SK-N-SH (cell line): Measurements from ENCODE around the gene PNLIPRP1. TPM values are rescaled to one million over a fixed set of nuclear protein-coding genes. Genes with fewer than 3 reads are reported as not detected.

Experiments used
- CTCF ChIA-PET: fragments of 300-600, 350-600 bp; formaldehyde crosslinking; extraction: SDS; loops from one replicate; lab custom pipeline; 2021; lab: Yijun Ruan, JAX
- POLR2A ChIA-PET: fragments of 350-600 bp; sonication (Branson Sonifier 250); formaldehyde crosslinking; extraction: SDS; loops from one replicate; lab custom pipeline; 2020; ENCODE audit warnings: antibody characterized with exemption, inconsistent platforms; lab: Yijun Ruan, JAX
- DNase-seq: peaks from one replicate; pipeline ENCODE4 v3.0.0; 2012
- H2AFZ ChIP-seq: fragments of 200-600 bp; sonication (generic); 2 replicates; pipeline ENCODE4 v1.8.1; 2016; ENCODE audit warnings: antibody characterized with exemption, mild to moderate bottlenecking, low read depth
- H3F3A ChIP-seq: fragments of 200-600 bp; sonication (generic); replicated peaks from 2 replicates; pipeline ENCODE3; 2016; ENCODE audit warnings: antibody characterized with exemption, mild to moderate bottlenecking; ENCODE audit not compliant: insufficient read depth
- H3K27ac ChIP-seq, 2 experiments: fragments of 200-500 bp in 1 of 2; fragments of 200-600 bp in 1 of 2; sonication (Bioruptor generic) in 1 of 2; sonication (generic), shearing (Covaris generic) in 1 of 2; 2 replicates each; pipeline versions ENCODE4 v1.5.1 to v1.6.1; 2014 to 2016; ENCODE audit warnings: low read depth in 2 of 2, inconsistent platforms in 1 of 2, low read length in 1 of 2, mild to moderate bottlenecking in 1 of 2, mixed read lengths in 1 of 2
- H3K27me3 ChIP-seq: fragments of 200-600 bp; sonication (generic), shearing (Covaris generic); 2 replicates; pipeline ENCODE4 v1.6.1; 2016; ENCODE audit warnings: mixed run types; ENCODE audit not compliant: insufficient read depth
- H3K36me3 ChIP-seq, 2 experiments: fragments of 200-500 bp in 1 of 2; fragments of 200-600 bp in 1 of 2; sonication (Bioruptor generic) in 1 of 2; sonication (generic) in 1 of 2; replicated peaks in 1 of 2; 2 replicates each; pipeline versions ENCODE3 to v1.5.1; 2014 to 2016; ENCODE audit warnings: low read length in 1 of 2, mild to moderate bottlenecking in 1 of 2; ENCODE audit not compliant: insufficient read depth in 2 of 2, control insufficient read depth in 1 of 2
- H3K4me1 ChIP-seq, 2 experiments: fragments of 200-500 bp in 1 of 2; fragments of 200-600 bp in 1 of 2; sonication (Bioruptor generic) in 1 of 2; sonication (generic), shearing (Covaris generic) in 1 of 2; 2 replicates each; pipeline versions ENCODE4 v1.5.1 to v1.6.1; 2014 to 2016; ENCODE audit warnings: low read depth in 1 of 2, low read length in 1 of 2, mixed run types in 1 of 2; ENCODE audit not compliant: insufficient read depth in 2 of 2, control insufficient read depth in 1 of 2
- H3K4me2 ChIP-seq: fragments of 200-600 bp; sonication (generic), shearing (Covaris generic); 2 replicates; pipeline ENCODE4 v1.6.1; 2017; ENCODE audit warnings: mixed run types
- H3K4me3 ChIP-seq, 2 experiments: fragments of 200-500 bp in 1 of 2; fragments of 200-600 bp in 1 of 2; sonication (Bioruptor generic) in 1 of 2; sonication (generic), shearing (Covaris generic) in 1 of 2; 2 replicates each; pipeline versions ENCODE4 v1.5.1 to v1.8.1; 2014 to 2016; ENCODE audit warnings: low read depth in 2 of 2, inconsistent platforms in 1 of 2, low read length in 1 of 2, mild to moderate bottlenecking in 1 of 2, mixed read lengths in 1 of 2, moderate library complexity in 1 of 2
- H3K79me2 ChIP-seq: fragments of 200-600 bp; sonication (generic); 2 replicates; pipeline ENCODE4 v1.8.1; 2017; ENCODE audit warnings: mild to moderate bottlenecking; ENCODE audit not compliant: insufficient read depth
- H3K9ac ChIP-seq: fragments of 200-600 bp; sonication (generic); 2 replicates; pipeline ENCODE4 v1.6.1; 2017; ENCODE audit warnings: mixed run types
- H3K9me2 ChIP-seq: fragments of 200-600 bp; sonication (generic); 2 replicates; pipeline ENCODE4 v1.6.1; 2017; ENCODE audit warnings: mixed run types
- H3K9me3 ChIP-seq: fragments of 200-600 bp; sonication (generic); 2 replicates; pipeline ENCODE4 v1.6.1; 2017; ENCODE audit warnings: mixed run types, mild to moderate bottlenecking, moderate library complexity
- H4K20me1 ChIP-seq: fragments of 200-600 bp; sonication (generic); 2 replicates; pipeline ENCODE4 v1.6.1; 2017; ENCODE audit warnings: mild to moderate bottlenecking, mixed run types; ENCODE audit not compliant: insufficient read depth
- CHD2 ChIP-seq: fragments of 150-350 bp; IDR thresholded peaks from 2 replicates; pipeline ENCODE4 v1.6.1; 2018; ENCODE audit warnings: low read length; ENCODE audit not compliant: partially characterized antibody
- EP300 ChIP-seq, 2 experiments: IDR thresholded peaks; 2 replicates each; pipeline versions ENCODE4 v1.4.0 to v1.6.1; 2012; ENCODE audit warnings: borderline replicate concordance in 1 of 2, low read depth in 1 of 2, low read length in 1 of 2
- EZH2phosphoT487 ChIP-seq: fragments of 200-600 bp; sonication (generic); IDR thresholded peaks from 2 replicates; pipeline ENCODE4 v1.6.1; 2017; ENCODE audit warnings: low read depth, mixed run types, mild to moderate bottlenecking, antibody characterized with exemption, moderate library complexity, borderline replicate concordance
- FOSL2 ChIP-seq: IDR thresholded peaks from 2 replicates; pipeline ENCODE4 v1.4.0; 2012; ENCODE audit warnings: low read depth, mild to moderate bottlenecking, moderate library complexity, borderline replicate concordance
- FOXJ3 ChIP-seq: sonication (generic); formaldehyde crosslinking; IDR thresholded peaks from 2 replicates; pipeline ENCODE4 v1.5.1; 2020; ENCODE audit warnings: mild to moderate bottlenecking, missing genetic modification reagents
- FOXM1 ChIP-seq: IDR thresholded peaks from 2 replicates; pipeline ENCODE4 v1.4.0; 2012; ENCODE audit warnings: low read depth, mild to moderate bottlenecking
- MEF2A ChIP-seq: IDR thresholded peaks from 2 replicates; pipeline ENCODE4 v1.4.0; 2012; ENCODE audit warnings: low read depth, borderline replicate concordance
- POLR2AphosphoS5 ChIP-seq: IDR thresholded peaks from 2 replicates; pipeline ENCODE4 v1.6.1; 2012; ENCODE audit warnings: low read depth, low read length
- RAD21 ChIP-seq: IDR thresholded peaks from 2 replicates; pipeline ENCODE4 v1.6.1; 2012; ENCODE audit warnings: mild to moderate bottlenecking, low read length
- RCOR1 ChIP-seq: fragments of 150-350 bp; IDR thresholded peaks from 2 replicates; pipeline ENCODE4 v1.6.1; 2017; ENCODE audit warnings: antibody characterized with exemption, low read length
- REST ChIP-seq: IDR thresholded peaks from 2 replicates; pipeline ENCODE4 v1.6.1; 2012; ENCODE audit warnings: mild to moderate bottlenecking, low read depth, low read length, moderate library complexity
- RXRA ChIP-seq: IDR thresholded peaks from 2 replicates; pipeline ENCODE4 v1.4.0; 2012; ENCODE audit warnings: low read depth, mild to moderate bottlenecking, borderline replicate concordance
- TCF12 ChIP-seq: IDR thresholded peaks from 2 replicates; pipeline ENCODE4 v1.4.0; 2012
- TEAD4 ChIP-seq: IDR thresholded peaks from 2 replicates; pipeline ENCODE4 v1.4.0; 2012; ENCODE audit warnings: mild to moderate bottlenecking, borderline replicate concordance; ENCODE audit not compliant: insufficient read depth
- USF1 ChIP-seq: IDR thresholded peaks from 2 replicates; pipeline ENCODE4 v1.4.0; 2012; ENCODE audit warnings: low read depth, borderline replicate concordance
- USF2 ChIP-seq: fragments of 150-350 bp; IDR thresholded peaks from 2 replicates; pipeline ENCODE4 v1.6.1; 2017; ENCODE audit warnings: antibody characterized with exemption, low read length, low read depth, borderline replicate concordance
- ZBTB33 ChIP-seq: IDR thresholded peaks from 2 replicates; pipeline ENCODE4 v1.4.0; 2012; ENCODE audit warnings: low read depth, borderline replicate concordance
- WGBS: methylation state at CpG from one replicate; pipeline ENCODE4 v1.1.6; 2017; ENCODE audit warnings: low lambda C conversion rate; 5-methylcytosine and 5-hydroxymethylcytosine counted together
- polyA plus RNA-seq, 3 experiments: library from polyadenylated mRNA; depleted of rRNA; stranded (reverse); fragments of >200 nt; gene quantifications; 2 replicates each; pipeline ENCODE4 v1.2.3, GENCODE V29; 2012

The PNLIPRP1 gene
- polyA plus RNA-seq, 1 of the 3 experiments (the other 2 are of a cell fraction): not detected

DNA sequence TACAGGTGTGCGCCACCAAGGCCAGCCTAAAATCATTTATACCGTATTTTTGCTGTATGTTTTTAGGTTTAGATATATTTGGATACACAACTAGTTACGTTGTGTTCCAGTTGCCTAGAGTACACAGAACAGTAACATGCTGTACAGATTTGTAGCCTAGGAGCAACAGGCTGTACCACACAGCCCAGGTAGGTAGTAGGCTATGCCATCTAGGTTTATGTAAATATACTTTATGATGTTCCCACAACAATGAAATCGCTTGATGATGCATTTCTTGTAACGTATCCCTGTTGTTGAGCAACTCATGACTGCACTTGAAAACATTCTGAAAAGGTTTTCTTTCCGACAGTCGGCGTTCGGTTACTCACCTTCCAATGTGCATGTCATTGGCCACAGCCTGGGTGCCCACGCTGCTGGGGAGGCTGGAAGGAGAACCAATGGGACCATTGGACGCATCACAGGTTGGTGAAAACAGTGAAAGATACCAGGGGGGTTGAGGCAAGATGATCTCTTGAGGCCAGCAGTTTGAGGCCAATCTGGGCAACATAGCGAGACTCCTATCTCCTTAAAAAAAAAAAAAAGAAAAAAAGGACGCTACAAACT, 37.3 kb upstream of the PNLIPRP1 start:
- no peaks in the 10 kb centered on the region for H3K9me2 ChIP-seq
- no peaks in the 10 kb centered on the region for H3K36me3 ChIP-seq
- no peak for TF ChIP-seq FOXM1
- TF ChIP-seq FOXJ3 (CRISPR knock-in tag): no peak
- no peak for TF ChIP-seq EP300 (IDR thresholded peaks at IDR 0.05; ENCODE audit: borderline replicate concordance in 1 of 2, low read depth in 1 of 2, low read length in 1 of 2)
- TF ChIP-seq POLR2AphosphoS5: no peak
- TF ChIP-seq TCF12: no peak
- no peak for TF ChIP-seq ZBTB33
- no peak for TF ChIP-seq REST
- TF ChIP-seq FOSL2: no peak
- TF ChIP-seq EZH2phosphoT487: no peak
- TF ChIP-seq USF2: no peak
- no peak for TF ChIP-seq RAD21
- no peak for TF ChIP-seq CHD2
- no peak for TF ChIP-seq USF1
- no peak for TF ChIP-seq RXRA
- no peak for TF ChIP-seq RCOR1
- no peak for TF ChIP-seq MEF2A
- TF ChIP-seq TEAD4: no peak

More for the DNA sequence above, 37.3 kb upstream of the PNLIPRP1 start:
- Histone ChIP-seq H4K20me1 (no peaks in the 10 kb centered on the region), H2AFZ (no peak overlapping the region), H3K79me2 (no peaks in the 10 kb centered on the region), H3K27ac (no peak overlapping the region), H3K4me1 (no peaks in the 10 kb centered on the region), H3F3A (no peaks in the 10 kb centered on the region), H3K9me3 (no peaks in the 10 kb centered on the region), H3K4me3 (no peak overlapping the region), H3K9ac (no peak overlapping the region), H3K4me2 (no peak overlapping the region), H3K27me3 (no peaks in the 10 kb centered on the region)
- POLR2A ChIA-PET: no interaction called here
- 54% methylated on average over 13 of the region's 13 CpGs for WGBS
- CTCF ChIA-PET: no interaction called here
- no peak for DNase-seq
